ENCODE data around the gene PQBP1.

PQBP1 gene

GRCh38 chrX:48923771-48924170, 26.0 kb downstream of the PQBP1 start:
- POLR2A ChIA-PET, result no interaction called here
- CTCF ChIA-PET, result interaction anchor here (0.5 kb wide), 1 partner anchor 297 kb away, joined by 6 read pairs; no protein-coding TSS in a partner anchor
- Histone ChIP-seq H3K27ac (ENCODE audit: extremely low read depth, low read depth, low read length) (no peak overlapping the region), H3K4me3 (ENCODE audit: low read depth, low read length) (no peak overlapping the region), H3K9me3 (ENCODE audit: control insufficient read depth, insufficient read depth, low read depth, low read length) (no peaks in the 10 kb centered on the region), H3K4me1 (ENCODE audit: control insufficient read depth, insufficient read depth, low read length) (0 out of 2 replicates have a peak, but pooled peaks cover 3% of the 10 kb centered on the region), H3K36me3 (ENCODE audit: control insufficient read depth in 2 of 2, insufficient read depth in 1 of 2, low read length in 2 of 2) (peaks cover 13 to 67% of the 10 kb centered on the region in 2 experiments; a peak in 2 of 3 replicates)
- TF ChIP-seq IKZF3 (tag by site-specific recombination; IDR thresholded peaks at IDR 0.05), result no peak
- TF ChIP-seq EGR2 (tag by site-specific recombination; IDR thresholded peaks at IDR 0.05; ENCODE audit: low read depth), result no peak
- no peak for TF ChIP-seq REPIN1 (tag by site-specific recombination; IDR thresholded peaks at IDR 0.05; ENCODE audit: low read depth)
- no peak for TF ChIP-seq ZNF629 (tag by site-specific recombination; IDR thresholded peaks at IDR 0.05)
- no peak for TF ChIP-seq ZNF830 (tag by site-specific recombination; IDR thresholded peaks at IDR 0.05; ENCODE audit: low read depth)
- TF ChIP-seq MYNN (tag by site-specific recombination; IDR thresholded peaks at IDR 0.05; ENCODE audit: borderline replicate concordance), result no peak
- no peak for TF ChIP-seq ZNF518A (tag by site-specific recombination; conservative IDR thresholded peaks at IDR 0.05; ENCODE audit: low read depth)
- TF ChIP-seq, protein P1, sequence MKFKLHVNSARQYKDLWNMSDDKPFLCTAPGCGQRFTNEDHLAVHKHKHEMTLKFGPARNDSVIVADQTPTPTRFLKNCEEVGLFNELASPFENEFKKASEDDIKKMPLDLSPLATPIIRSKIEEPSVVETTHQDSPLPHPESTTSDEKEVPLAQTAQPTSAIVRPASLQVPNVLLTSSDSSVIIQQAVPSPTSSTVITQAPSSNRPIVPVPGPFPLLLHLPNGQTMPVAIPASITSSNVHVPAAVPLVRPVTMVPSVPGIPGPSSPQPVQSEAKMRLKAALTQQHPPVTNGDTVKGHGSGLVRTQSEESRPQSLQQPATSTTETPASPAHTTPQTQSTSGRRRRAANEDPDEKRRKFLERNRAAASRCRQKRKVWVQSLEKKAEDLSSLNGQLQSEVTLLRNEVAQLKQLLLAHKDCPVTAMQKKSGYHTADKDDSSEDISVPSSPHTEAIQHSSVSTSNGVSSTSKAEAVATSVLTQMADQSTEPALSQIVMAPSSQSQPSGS (tag by site-specific recombination; IDR thresholded peaks at IDR 0.05; ENCODE audit: low read depth), result no peak
- TF ChIP-seq ZFP37 (tag by site-specific recombination; IDR thresholded peaks at IDR 0.05), result no peak
- TF ChIP-seq, protein P2, sequence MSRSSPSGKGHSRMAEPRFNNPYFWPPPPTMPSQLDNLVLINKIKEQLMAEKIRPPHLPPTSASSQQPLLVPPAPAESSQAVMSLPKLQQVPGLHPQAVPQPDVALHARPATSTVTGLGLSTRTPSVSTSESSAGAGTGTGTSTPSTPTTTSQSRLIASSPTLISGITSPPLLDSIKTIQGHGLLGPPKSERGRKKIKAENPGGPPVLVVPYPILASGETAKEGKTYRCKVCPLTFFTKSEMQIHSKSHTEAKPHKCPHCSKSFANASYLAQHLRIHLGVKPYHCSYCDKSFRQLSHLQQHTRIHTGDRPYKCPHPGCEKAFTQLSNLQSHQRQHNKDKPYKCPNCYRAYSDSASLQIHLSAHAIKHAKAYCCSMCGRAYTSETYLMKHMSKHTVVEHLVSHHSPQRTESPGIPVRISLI (tag by site-specific recombination; IDR thresholded peaks at IDR 0.05), result no peak
- TF ChIP-seq BCL11A (tag by site-specific recombination; IDR thresholded peaks at IDR 0.05; ENCODE audit: low read depth), result no peak
- TF ChIP-seq ZNF776 (tag by site-specific recombination; IDR thresholded peaks at IDR 0.05; ENCODE audit: borderline replicate concordance), result no peak
- TF ChIP-seq ZNF660 (tag by site-specific recombination; IDR thresholded peaks at IDR 0.05), result no peak
- no peak for TF ChIP-seq ZNF157 (tag by site-specific recombination; IDR thresholded peaks at IDR 0.05)

DNA sequence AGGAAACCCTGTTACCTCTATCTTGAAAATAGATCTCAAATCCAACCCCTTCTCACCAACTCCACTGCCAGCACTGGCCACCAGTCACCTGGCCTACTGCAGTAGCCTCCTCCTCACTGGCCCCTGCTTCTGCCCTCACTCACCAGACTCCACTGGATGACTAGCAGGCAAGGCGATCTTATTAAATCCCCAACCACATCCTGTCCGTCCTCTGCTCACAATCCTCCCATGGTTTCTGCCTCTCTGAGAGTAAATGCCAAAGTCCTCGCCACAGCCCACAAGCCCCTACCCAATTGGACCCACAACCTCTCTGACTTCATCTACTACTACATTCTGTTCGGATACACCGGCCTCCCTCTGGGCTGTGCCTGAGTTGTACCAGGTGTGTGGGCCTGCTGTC, 26.5 kb downstream of the PQBP1 start:
- no peak for TF ChIP-seq ZNF530 (tag by site-specific recombination; IDR thresholded peaks at IDR 0.05; ENCODE audit: low read depth)
- TF ChIP-seq ZBTB48 (tag by site-specific recombination; IDR thresholded peaks at IDR 0.05), result no peak
- H3K36me3 ChIP-seq (ENCODE audit: control insufficient read depth in 2 of 2, insufficient read depth in 1 of 2, low read length in 2 of 2), result peaks cover 13 to 69% of the 10 kb centered on the region in 2 experiments; a peak in 2 of 3 replicates
- POLR2A ChIA-PET, result no interaction called here

More for the DNA sequence above, 26.5 kb downstream of the PQBP1 start:
- Histone ChIP-seq H3K4me3 (ENCODE audit: low read depth, low read length) (no peak overlapping the region), H3K4me1 (ENCODE audit: control insufficient read depth, insufficient read depth, low read length) (0 out of 2 replicates have a peak, but pooled peaks cover 3% of the 10 kb centered on the region), H3K9me3 (ENCODE audit: control insufficient read depth, insufficient read depth, low read depth, low read length) (no peaks in the 10 kb centered on the region), H3K27ac (ENCODE audit: extremely low read depth, low read depth, low read length) (no peak overlapping the region)
- CTCF ChIA-PET, result no interaction called here
